HL-60 (cell line): ENCODE data around the gene RIN3.

Source experiments
- CTCF ChIP-seq: IDR thresholded peaks from one replicate; pipeline ENCODE4 v1.5.1; 2011; ENCODE audit warnings: low read length, control low read depth, inconsistent platforms; ENCODE audit not compliant: insufficient read depth
- GABPA ChIP-seq: IDR thresholded peaks from 2 replicates; pipeline ENCODE4 v1.6.1; 2012; ENCODE audit warnings: low read depth

- TF ChIP-seq CTCF (no peak), GABPA (no peak)
Measured at GRCh38 chr14:92575061-92575747, 61.6 kb downstream of the RIN3 start.
